Stimulated activated CD4-positive, alpha-beta T cell treated with anti-CD3 and anti-CD28 coated beads, Interleukin-12 subunit alpha, Interleukin-12 subunit beta, amount 100 ng/mL, for 4 hours (primary cell): ENCODE results near the gene TMEM134.
A peak's percentile ranks its signal among the peaks of the same experiment; 100 is the strongest.

Experiments used
- DNase-seq: peaks from one replicate; pipeline ENCODE4 v3.0.0-alpha.2; 2020

The TMEM134 gene

DNA sequence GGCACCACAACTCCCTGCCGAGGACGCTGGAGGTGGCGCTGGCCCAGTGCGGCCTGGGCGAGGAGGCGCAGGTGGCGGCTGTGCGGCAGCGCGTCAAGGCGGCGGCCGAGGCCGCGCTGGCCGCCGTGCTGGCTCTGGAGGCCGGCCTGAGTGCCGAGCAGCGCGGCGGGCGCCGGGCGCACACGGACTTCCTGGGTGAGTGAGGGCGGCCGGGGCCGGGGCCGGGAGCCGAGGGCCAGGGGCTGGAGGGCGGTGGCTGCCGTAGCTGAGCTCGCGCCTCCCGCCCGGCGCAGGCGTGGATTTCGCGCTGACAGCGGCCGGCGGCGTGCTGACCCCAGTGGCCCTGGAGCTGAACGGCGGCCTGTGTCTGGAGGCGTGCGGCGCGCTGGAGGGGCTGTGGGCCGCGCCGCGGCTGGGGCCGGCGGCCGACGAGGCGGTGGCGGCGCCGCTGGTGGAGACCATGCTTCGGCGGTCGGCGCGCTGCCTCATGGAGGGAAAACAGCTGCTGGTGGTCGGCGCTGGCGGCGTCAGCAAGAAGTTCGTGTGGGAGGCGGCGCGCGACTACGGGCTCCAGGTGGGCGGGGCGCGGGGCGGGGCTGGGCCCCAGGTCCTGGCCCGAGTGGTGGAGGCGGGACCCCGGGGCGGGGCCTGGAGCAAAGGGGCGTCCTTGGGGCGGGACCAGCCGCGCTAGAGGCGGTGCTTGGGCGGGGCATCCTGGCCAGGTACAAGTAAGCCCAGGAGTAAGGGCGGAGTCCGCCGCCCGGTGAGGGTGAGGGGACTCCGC, 48.2 kb downstream of the TMEM134 start:
- peak; percentile 100 for DNase-seq

GRCh38 chr11:67420147-67420645, 48.9 kb downstream of the TMEM134 start:
- DNase-seq: no peak

GRCh38 chr11:67419325-67420049, 49.6 kb downstream of the TMEM134 start:
- no peak for DNase-seq

DNA sequence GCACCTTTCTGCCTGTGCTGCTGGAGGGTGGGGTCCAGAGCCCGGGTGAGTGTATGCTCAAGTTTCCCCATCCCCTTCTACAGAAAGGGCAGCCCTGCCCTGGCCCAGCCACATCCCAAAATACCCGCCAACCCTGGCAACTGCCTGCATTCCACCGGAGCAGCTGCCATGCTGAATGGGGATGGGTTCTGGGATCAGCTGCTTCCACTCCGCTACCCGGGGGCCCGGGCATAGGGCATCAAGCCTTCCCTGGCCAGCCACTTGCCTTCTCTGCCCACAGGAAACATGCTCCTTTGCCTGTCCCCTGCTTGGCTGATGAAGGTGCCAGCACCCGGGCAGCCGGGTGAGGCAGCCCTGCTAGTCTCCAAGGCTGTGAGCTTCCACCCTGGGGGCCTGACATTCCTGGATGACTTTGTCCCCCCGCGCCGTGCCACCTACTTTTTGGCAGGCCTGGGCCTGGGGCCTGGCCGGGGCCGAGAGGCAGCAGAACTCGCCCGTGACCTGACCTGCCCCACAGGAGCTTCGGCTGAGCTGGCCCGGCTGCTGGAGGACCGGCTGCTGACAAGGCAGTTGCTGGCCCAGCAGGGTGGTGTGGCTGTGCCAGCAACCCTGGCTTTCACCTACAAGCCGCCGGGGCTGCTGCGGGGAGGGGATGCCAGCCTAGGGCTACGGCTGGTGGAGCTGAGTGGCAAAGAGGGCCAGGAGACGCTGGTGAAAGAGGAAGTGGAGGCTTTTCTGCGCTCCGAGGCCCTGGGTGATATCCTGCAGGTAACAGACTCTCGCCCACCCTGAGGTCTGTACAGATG, 50.4 kb downstream of the TMEM134 start:
- DNase-seq: no peak

- no peak for DNase-seq
These were observed 51.6 kb downstream of the TMEM134 start for GRCh38 chr11:67417425-67417824.

GRCh38 chr11:67416416-67417335, 52.4 kb downstream of the TMEM134 start:
- no peak for DNase-seq

DNA sequence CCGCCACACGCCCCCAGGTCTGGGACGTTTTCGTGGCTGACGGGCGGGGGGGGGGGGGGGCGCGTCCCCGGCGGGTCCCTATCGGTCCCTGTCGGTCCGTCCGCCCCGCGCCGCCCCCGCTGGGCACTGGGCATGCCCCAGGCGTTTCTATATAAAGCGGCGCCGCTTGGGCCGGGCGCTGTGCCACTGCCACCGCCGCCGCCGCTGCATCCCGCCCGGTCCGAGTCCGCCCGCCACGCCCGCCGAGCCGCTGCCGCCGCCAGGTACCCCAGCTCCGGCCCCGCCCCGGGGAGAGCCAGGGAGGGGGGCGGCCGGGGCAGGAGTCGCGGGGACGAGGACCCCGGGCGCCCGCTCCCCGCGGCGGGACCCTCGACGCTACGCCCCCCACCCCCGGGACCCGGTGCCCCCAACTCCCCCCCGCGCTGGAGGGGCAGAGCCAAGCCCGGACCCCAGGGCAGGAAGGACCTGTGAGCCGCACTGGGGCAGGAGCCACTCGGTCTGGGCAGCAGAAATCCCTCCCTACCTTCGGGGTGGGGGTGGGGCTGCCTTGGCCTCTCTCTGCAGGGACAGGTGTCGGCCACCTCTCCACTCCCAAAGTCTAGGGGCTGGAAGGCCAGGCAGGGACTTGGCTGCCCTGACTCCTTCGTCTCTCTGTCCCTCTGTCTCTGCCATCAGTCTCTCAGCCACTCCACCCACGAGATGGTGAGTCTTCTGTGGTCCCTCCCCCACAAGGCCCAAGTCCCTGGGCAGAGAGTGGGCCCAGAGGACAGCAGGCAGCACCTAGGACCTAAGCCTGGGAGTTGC, 53.3 kb downstream of the TMEM134 start, which contains the start of gene CARNS1:
TSS of gene CARNS1 (plus strand) at position 178 of the 804 bp plus-strand sequence. CDS start at position 700, 522 bp downstream.
- no peak for DNase-seq

GRCh38 chr11:67413266-67413849, 55.7 kb downstream of the TMEM134 start:
- no peak for DNase-seq

DNA sequence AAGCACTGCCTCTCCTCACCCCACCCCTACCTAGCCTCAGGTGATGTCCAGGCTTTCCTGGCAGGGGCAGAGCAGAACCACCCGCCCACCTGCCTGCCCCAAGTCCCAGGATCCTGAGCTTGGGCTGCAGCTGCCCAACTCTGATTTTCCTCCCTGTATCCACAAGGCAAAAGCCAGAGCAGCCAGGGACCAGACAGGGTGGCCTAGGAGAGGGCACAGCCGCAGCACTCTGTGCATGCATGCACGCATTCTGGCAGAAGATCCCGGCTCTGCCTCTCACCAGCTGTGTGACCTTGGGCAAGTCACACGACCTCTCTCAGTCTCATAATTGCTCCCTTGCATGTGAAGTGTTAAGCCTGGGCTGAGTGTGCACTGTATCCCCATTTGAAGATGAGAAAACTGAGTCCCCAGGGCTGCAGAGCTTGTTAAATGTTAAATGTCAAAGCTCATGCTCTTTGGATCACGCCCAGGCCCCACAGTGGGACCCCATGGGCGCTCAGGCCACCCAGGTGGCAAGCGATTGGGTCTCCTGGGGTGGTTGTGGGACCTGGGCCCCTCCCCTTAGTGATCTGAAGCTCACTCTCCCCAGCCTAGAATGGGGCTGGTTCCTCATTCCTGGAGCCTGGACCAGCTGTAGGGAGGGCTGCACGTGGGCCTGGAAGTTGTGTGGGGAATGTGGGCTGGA, 56.4 kb downstream of the TMEM134 start:
- DNase-seq: no peak

DNA sequence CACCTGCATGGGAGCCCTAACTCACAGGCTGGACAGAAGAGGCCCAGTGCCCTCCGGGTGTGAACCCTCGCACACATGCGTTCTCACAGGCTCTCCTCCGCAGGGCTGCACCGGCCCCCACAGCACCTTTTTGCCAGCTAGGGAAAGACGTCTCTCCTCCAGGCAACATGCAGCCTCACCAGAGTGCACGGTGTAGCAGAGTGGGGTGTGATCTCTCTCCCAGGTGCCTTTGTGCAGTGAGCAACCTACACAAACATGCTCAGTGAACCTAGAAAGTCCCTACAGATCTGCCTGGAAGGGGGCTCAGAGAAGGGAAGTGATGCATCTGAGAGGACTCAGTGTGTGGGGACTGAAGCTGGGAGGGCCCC, 57.3 kb downstream of the TMEM134 start:
- no peak for DNase-seq
